ENCODE results near the gene GPR132.

GPR132 gene

DNA sequence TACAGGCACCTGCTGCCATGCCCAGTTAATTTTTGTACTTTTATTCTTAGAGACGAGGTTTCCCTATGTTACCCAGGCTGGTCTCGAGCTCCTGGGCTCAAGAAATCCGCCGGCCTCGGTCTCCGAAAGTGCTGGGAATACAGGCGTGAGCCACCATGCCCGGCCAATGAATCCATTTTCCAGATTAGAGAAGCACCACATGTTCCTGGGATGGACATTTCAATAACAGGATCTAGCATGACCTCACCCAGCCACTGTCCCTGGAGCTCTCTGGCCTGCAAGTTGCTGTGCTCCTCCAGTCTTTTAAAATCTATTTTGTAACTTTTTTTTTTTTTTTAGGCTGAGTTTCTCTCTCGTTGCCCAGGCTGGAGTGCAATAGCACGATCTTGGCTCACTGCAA, 2.2 kb downstream of the GPR132 start:
- DNase-seq (ENCODE audit: low read depth) = no peak
- in situ Hi-C loops (cut with HindIII; ENCODE audit: low sequenced_read_pairs) = no loop called here
- no peak overlapping the region for H3K4me3 ChIP-seq (ENCODE audit: low read depth, low read length)
- TF ChIP-seq, protein P1, sequence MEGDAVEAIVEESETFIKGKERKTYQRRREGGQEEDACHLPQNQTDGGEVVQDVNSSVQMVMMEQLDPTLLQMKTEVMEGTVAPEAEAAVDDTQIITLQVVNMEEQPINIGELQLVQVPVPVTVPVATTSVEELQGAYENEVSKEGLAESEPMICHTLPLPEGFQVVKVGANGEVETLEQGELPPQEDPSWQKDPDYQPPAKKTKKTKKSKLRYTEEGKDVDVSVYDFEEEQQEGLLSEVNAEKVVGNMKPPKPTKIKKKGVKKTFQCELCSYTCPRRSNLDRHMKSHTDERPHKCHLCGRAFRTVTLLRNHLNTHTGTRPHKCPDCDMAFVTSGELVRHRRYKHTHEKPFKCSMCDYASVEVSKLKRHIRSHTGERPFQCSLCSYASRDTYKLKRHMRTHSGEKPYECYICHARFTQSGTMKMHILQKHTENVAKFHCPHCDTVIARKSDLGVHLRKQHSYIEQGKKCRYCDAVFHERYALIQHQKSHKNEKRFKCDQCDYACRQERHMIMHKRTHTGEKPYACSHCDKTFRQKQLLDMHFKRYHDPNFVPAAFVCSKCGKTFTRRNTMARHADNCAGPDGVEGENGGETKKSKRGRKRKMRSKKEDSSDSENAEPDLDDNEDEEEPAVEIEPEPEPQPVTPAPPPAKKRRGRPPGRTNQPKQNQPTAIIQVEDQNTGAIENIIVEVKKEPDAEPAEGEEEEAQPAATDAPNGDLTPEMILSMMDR (IDR thresholded peaks at IDR 0.05; ENCODE audit: low read depth, low read length, missing control alignments) = no peak

DNA sequence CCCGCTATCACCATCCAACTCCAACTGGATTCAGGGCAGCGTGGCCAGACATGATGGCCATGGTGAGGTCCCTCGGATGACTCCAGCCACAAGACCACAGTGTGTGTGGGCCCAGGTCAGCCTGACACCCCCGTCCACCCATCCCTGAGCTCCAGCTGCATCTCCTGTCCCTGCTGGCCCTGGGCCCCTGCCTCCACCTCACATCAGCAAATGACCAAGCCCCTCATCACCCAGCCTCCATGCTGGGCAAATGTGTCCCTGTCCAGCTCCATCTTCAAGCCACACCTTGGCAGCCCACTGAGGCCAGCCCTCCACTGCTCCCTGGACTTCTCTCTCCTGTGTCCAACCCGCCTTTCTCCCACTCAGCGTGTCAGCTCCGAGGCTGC, 3.2 kb downstream of the GPR132 start:
- no peak for DNase-seq (ENCODE audit: low read depth)
- H3K4me3 ChIP-seq (ENCODE audit: low read depth, low read length) = no peak overlapping the region
- in situ Hi-C loops (cut with HindIII; ENCODE audit: low sequenced_read_pairs) = no loop called here
- TF ChIP-seq, protein P1 (IDR thresholded peaks at IDR 0.05; ENCODE audit: low read depth, low read length, missing control alignments) = no peak

DNA sequence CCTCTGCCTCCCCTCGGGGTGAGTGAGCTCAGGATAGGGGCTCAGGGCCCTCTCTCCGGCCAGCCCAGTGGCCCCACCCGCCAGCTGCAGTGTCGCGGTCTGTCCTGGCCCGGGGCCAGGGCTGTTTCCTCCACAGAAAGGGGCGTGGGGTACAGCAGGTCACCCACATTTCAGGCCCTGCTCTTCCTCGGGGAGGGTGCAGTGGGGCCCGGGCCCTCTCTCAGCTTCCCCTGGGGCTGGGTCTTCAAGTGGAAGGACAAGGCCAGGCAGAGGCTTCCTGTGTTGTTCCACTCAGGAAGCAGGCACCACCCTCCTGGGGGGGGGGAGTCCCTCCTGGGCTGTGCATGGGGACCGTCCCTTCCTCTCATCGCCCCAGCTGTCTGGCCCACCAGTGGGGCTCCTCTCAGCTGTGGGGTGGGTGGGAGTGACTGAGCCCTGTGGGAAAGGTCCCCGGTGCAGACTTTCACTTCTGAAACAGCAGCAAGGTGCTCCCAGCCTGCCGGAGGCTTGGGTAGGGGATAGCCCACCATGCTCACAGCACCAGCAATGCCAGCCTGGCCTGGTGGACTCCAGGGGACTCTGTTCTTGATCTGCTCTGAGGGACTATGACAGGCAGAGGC, 3.7 kb downstream of the GPR132 start:
- in situ Hi-C loops (cut with HindIII; ENCODE audit: low sequenced_read_pairs) = no loop called here
- no peak for DNase-seq (ENCODE audit: low read depth)
- no peak overlapping the region for H3K4me3 ChIP-seq (ENCODE audit: low read depth, low read length)
- TF ChIP-seq, protein P1 (IDR thresholded peaks at IDR 0.05; ENCODE audit: low read depth, low read length, missing control alignments) = no peak

DNA sequence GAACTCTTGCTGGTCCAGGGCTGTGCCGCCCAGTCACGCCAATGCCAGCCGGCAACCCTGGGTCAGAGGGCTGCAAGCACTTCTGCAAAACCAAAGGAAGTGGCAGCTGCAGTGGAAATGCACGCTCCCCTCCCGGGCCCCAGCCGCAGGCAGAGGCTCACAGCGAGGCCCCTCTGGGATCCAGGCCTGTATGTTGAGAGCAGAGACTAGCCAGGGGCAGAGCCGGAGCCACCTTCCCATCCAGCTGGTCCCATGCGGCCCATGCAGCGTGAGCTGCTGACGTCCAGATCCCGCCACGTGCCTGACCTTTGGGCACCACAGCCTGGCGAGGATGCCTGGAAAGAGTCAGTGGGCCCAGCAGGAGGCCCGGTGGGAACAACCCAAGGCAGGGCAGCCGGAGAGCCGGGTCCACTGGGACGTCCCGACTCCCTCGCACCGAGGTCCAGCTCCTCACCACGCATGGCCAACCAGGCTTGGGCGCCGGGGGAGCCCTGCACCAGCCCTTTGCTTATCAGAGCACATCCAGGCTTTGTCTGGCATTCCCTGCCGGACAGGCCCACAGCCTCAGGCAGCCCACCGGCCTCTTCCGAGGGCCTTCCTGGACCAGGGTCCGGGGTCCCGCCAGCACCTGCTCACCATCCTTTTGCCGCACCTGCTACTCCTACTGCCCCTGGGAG, 4.3 kb downstream of the GPR132 start:
- DNase-seq (ENCODE audit: low read depth) = no peak
- in situ Hi-C loops (cut with HindIII; ENCODE audit: low sequenced_read_pairs) = no loop called here
- TF ChIP-seq, protein P1 (IDR thresholded peaks at IDR 0.05; ENCODE audit: low read depth, low read length, missing control alignments) = no peak
- H3K4me3 ChIP-seq (ENCODE audit: low read depth, low read length) = no peak overlapping the region

DNA sequence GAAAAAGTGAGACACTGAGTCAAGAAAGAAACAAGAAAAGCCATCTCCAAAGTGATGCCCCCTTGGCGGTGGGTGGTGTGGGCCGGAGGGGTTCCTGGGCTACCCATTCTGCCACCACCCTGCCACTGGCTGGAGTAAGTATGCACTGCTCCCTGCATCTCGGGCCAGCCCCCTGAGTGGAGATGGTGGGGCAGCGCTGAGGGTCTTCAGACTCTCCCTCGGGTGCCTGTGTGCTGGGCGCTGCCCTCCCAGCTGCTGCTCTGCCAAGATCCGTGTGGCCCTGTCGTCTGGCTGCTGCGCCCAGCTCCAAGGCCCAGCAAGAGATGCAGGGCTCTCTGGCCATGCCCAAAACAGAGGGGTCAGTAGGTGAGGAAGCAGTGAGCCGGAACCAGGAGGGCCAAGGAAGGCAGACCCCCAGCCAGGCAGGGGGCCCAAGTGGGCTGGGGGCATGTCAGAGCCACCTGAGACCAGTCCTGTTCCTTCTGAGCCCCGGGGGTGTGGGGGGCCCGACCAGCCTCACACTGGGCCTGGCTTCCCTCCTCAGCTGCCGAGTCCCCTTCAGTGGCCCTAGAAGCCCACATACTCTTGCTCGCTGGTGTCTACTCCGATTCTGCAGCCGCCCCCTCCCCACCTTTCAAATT, 5.2 kb downstream of the GPR132 start:
- TF ChIP-seq, protein P1 (IDR thresholded peaks at IDR 0.05; ENCODE audit: low read depth, low read length, missing control alignments) = no peak
- in situ Hi-C loops (cut with HindIII; ENCODE audit: low sequenced_read_pairs) = loop anchor here (5.0 to 10.0 kb wide), 3 partner anchors 123 to 235 kb away; no protein-coding TSS in a partner anchor
- no peak for DNase-seq (ENCODE audit: low read depth)
- H3K4me3 ChIP-seq (ENCODE audit: low read depth, low read length) = no peak overlapping the region

DNA sequence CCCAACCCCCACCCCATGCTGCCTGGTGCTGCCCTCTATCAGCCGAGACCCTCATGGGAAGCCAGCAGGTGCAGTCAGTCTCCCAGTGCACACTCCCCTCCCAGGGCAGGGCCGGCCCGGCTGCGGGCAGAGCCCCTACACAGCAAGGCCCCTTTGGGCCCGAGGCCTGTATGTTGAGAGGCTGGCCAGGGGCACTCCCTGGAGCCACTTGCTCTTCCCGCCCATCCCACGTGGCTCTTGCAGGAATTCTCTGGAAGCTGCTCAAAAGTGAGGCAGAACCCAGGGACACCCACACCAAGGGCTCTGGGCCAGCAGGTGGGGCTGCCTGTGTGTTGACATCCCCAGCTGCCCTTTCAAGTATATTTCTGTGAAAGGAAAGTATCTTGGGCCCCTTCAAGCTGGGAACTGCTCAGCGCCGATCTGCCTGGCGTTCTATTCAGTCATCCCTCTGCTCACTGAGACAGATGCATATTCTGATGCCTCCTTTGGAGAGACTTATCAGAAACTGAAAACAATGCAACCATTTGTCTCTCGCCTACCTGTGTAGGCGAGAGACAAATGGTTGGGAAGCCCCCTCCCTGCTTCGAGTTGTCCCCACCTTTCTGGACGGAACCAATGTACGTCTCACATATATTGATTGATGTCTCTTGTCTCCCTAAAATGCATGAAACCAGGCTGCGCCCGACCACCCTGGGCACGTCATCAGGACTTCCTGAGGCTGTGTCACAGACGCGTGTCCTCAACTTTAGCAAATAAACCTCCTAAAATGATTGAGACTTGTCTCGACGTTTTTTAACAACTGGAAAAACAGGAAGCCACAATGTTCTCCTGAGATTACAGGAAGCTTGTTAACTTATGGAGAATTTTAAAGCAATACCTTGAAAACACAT, 6.0 kb downstream of the GPR132 start:
- in situ Hi-C loops (cut with HindIII; ENCODE audit: low sequenced_read_pairs) = loop anchor here (5.0 to 10.0 kb wide), 3 partner anchors 122 to 234 kb away; no protein-coding TSS in a partner anchor
- DNase-seq (ENCODE audit: low read depth) = no peak
- no peak overlapping the region for H3K4me3 ChIP-seq (ENCODE audit: low read depth, low read length)
- TF ChIP-seq, protein P1 (IDR thresholded peaks at IDR 0.05; ENCODE audit: low read depth, low read length, missing control alignments) = no peak
